Fibroblast of skin of left quadriceps (primary cell): ENCODE results near the gene USP35.

Experiments
- DNase-seq, 2 experiments: peaks; one replicate each; pipeline ENCODE4 v3.0.0-alpha.2; 2013; ENCODE audit warnings: low read depth in 2 of 2

USP35 gene

GRCh38 chr11:78199015-78199652 lies 10.4 kb downstream of the USP35 start:
- no peak for DNase-seq

DNA sequence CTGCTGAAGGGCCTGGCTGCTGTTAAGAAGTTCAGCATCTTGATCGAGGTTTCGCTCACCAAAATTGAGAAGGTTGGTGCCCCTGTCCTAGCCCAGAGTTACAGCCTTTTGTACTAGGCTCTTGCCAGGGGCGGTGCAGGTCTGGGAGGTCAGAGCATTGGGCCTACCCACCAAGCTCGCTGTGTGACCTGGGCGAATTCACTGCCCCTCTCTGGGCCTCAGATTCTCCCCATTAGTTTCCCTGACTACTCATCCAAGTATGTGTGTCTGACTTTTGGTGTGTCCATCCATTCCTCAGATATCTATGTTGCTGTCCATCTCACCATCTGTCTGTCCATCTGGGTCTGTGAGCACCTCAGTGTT lies 10.9 kb downstream of the USP35 start:
- DNase-seq: no peak

DNA sequence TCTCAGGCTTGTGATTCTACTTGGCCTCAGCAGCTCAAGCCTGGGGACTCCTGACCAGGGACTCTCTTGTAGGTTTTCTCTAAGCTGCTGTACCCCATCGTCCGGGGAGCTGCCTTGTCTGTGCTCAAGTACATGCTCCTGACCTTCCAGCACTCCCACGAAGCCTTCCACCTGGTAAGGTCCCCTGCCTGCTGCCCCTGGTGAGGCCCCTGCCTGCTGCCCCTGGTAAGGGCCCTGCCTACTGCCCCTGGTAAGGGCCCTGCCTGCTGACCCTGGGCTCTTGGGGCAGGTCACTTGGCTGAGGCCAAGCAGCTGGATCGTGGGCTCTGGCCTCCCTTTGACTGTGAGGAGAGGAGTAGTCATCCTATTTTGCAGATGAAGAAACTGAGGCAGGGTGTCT lies 11.3 kb downstream of the USP35 start:
- DNase-seq: no peak

- DNase-seq: no peak
These were observed 11.8 kb downstream of the USP35 start for GRCh38 chr11:78200553-78200952.

- no peak for DNase-seq
These were observed 12.5 kb downstream of the USP35 start for GRCh38 chr11:78201096-78201818.

DNA sequence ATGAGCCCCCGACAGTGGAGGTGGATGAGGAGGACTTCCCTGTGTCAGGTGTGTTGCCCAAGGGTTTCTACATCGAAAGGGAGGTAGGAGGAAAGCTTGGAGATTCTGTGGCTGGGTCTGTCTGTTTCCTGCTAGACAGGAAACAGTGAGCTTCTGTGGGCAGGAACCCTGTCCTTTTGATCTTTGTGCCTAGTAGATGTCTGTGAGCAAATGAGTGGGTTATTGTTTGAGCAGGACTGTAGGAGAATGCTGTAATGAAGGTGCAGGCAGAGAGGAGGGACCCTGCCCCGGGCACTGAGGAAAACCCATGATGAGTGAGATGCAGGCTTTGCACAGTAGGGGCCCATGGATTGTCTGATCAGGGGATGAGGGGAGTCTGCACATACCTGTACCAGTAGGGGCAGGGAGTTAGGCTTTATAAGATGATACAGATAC lies 14.0 kb downstream of the USP35 start:
- no peak for DNase-seq

GRCh38 chr11:78203184-78203583 lies 14.5 kb downstream of the USP35 start:
- DNase-seq: no peak

DNA sequence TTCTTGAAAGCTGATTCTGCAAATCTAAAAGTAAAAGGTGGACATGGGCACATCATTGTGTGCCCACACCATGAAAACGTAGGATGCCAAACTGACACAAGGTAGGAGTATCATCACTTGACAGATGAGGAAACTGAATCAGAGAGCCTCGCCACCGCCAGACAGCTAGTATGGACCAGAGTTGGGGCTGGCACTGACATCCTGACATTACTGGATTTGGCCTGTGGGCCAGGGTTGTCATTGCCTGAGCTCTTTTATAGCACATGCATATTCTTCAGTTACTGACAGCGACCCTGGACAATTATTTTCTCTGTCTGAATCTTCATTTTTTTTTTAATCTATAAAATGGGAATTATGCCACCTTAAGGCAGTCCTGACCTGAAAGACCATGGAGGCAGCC lies 16.5 kb downstream of the USP35 start:
- no peak for DNase-seq

DNA sequence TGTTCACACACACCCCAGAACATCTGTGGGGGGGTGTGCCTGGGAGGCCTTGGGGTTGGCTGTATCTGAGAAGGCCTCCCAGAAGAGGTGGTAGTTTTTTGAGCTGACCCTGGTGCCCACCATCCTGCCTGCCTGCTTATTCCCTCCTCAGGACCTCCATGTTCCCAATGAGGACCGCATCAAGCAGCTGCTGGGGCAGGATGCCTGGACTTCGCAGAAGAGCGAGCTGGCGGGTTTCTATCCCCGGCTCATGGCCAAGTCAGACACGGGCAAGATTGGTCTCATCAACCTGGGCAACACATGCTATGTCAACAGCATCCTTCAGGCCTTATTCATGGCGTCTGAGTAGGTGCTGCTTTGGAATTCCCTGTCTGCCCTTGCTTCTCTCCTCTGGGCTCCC lies 17.0 kb downstream of the USP35 start:
- DNase-seq: no peak

DNA sequence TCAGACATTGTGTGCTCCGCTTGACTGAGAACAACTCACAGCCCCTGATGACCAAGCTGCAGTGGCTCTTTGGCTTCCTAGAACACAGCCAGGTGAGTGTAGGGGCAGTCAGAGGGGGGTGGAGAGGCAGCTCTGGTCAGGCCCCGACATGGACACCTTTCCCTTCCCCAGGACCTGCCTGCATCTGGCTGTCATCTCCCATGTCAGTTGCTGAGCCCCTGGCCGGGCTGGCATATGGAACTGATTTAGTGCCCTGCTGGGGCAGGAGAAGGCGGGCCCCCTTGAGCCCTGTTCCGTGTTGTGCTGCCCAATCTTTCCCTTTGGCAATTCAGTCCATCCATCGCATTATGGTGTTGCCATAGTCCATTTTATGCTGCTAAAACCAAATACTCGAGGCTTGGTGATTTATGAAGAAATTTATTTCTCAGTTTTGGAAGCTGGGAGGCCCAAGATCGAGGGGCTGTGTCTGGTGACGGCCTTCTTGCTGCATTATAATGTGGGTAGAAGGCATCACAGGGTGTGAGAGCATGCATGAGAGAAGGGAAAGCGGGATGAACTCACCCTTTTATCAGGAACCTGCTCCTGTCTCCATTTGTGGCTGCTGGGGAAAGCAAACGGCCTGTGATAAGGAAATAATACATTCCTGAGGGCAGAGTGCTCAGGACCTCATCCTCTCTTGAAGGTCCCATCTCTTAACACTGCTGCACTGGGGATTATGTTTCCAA lies 19.0 kb downstream of the USP35 start:
- DNase-seq: no peak

- no peak for DNase-seq
These were observed 19.8 kb downstream of the USP35 start for GRCh38 chr11:78208257-78209165.

GRCh38 chr11:78209478-78209877 lies 20.8 kb downstream of the USP35 start:
- DNase-seq: no peak

GRCh38 chr11:78210000-78210608 lies 21.4 kb downstream of the USP35 start:
- no peak for DNase-seq

- no peak for DNase-seq
These were observed 22.8 kb downstream of the USP35 start for GRCh38 chr11:78211565-78211964.

DNA sequence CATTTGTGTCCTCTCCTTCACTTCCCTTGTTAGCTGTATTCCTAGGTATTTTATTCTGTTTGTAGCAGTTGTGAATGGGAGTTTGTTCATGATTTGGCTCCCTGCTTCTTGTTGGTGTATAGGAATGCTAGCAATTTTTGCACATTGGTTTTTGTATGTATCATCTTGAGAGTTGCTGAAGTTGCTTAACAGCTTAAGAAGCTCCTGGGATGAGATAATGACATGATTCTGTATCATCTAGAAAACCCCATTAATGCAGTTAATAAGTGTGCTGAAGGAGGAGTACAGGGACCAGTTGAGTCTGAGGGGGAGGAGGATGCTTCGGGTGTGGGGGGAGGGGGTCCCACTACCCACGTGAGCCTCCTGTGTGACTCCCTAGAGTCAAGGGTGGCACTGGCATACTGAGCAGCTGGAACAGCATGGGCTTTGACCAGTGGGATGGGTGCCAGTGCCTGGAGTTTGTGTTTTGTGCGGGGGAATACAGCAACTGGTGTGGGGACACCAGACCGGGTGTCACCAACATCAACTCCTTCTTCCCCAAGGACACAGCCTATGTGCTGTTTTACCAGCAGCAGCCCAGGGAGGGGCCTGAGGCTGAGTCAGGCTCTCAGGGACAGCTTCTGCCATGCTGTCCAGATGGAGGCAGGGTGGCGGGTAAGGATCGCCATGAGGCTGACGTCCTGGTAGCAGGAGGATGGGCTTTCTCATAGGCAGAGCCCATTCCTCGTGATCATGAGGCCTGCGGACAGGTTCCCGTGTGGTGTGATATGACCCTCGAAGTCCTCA lies 24.1 kb downstream of the USP35 start:
- peak; percentile 12 to 17 for DNase-seq

GRCh38 chr11:78213526-78214330 lies 25.0 kb downstream of the USP35 start:
- DNase-seq: no peak

DNA sequence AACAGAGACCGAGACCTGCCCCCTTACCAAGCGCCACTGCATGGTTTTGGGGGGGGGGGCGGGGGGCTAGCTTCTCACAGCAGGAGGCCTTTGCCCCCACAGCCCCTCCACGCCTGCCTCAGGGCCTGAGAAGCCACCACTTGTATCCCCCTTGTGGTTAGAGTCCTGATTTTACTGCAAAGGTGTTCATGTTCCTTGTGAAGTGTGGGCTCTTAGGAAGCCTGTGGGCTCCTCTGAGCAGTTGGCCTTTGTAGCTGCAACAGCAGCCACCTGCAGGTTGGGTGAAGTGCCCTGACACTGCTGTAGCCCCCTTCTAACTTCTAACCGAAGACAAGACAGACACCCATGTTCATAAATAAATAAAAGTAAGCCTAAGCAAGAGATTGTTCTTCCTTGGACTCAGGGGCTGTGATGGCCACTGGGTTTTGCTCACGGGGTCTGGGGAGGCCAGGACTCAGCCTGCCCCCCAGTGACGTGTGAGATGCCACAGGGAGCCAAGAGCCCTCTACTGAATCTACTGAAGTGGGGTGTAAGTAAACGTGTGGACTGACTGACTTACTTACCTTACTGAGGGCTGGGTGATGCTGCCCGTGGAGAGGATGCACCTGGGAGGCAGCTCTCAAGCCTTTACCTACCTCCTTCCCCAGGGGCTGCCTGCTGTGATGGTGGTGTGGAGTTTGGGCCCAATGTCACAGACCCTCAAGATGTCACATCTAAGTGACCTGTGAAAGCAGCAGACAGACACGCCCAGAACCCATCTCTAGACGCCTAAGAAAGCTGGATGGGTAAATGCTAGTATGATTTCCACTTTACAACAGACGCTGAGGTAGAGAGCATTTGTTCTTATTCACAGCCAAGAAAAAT lies 25.8 kb downstream of the USP35 start:
- DNase-seq: no peak

DNA sequence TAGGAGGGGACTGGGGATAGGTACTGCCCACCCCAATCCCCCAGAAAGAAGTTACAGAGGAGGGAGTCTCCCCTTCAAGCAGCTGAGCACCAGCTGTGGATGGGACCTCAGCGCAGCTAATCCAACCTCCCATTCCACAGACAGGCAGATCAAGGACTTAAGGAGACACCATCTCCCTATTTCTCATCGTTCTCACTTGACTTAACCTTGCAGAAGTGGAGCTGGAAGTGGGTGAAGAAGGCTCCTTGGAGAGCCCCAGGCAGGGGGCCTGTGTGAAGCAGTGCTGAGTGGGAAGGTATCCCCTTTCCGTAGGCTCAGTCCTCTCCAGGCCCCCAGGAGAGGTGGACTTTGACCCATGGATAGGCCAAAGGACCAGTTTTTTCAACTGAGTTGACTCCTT lies 27.3 kb downstream of the USP35 start:
- DNase-seq: no peak
